Measurements from ENCODE around the gene MYL4. TPM values are rescaled to one million over a fixed set of nuclear protein-coding genes. Genes with fewer than 3 reads are reported as not detected.
A peak's percentile ranks its signal among the peaks of the same experiment; 100 is the strongest.

Gene MYL4
- total and polyA plus RNA-seq, 10 of the 15 experiments (the other 5 are each of a cell fraction or from before 2014, with no cell fraction given) = 0.23 to 1.6 (median 0.58) TPM; not detected in 3

GRCh38 chr17:47188876-47189731 is 20.0 kb upstream of the MYL4 start, which contains the start of gene CDC27 (continued):
- TF ChIP-seq SKIL (IDR thresholded peaks at IDR 0.05; ENCODE audit: low read depth, poor library complexity, severe bottlenecking) = no peak
- peak; percentile 69 for TF ChIP-seq MXI1 (IDR thresholded peaks at IDR 0.05; ENCODE audit: low read depth, low read length)
- peak; percentile 84 for TF ChIP-seq GATAD2B (conservative IDR thresholded peaks at IDR 0.05; ENCODE audit: low read depth)
- no peak for TF ChIP-seq HDAC2 (IDR thresholded peaks at IDR 0.05)
- peak; percentile 28; the same call in 1 of the 2 replicates for TF ChIP-seq PAX5 (IDR thresholded peaks at IDR 0.05; ENCODE audit: borderline replicate concordance, low read depth, low read length)
- TF ChIP-seq RELA (IDR thresholded peaks at IDR 0.05; ENCODE audit: borderline replicate concordance, partially characterized antibody) = peak; percentile 28
- TF ChIP-seq CREB1 (IDR thresholded peaks at IDR 0.05; ENCODE audit: low read depth) = peak; percentile 67
- peak; percentile 71; the same call in 1 of the 2 replicates for TF ChIP-seq ZNF207 (IDR thresholded peaks at IDR 0.05; ENCODE audit: borderline replicate concordance)
- TF ChIP-seq ZNF592 (IDR thresholded peaks at IDR 0.05) = no peak
- no peak for TF ChIP-seq CTCF (IDR thresholded peaks at IDR 0.05 in 2 of 3, conservative IDR thresholded peaks at IDR 0.05 in 1 of 3; ENCODE audit: control insufficient read depth in 2 of 3, extremely low read depth in 1 of 3, insufficient read depth in 1 of 3, low read depth in 3 of 3, low read length in 3 of 3)
- peak; percentile 19; the same call in 1 of the 2 replicates for TF ChIP-seq CHD2 (IDR thresholded peaks at IDR 0.05; ENCODE audit: borderline replicate concordance, low read depth, low read length)
- 0 out of 2 replicates have a peak, but pooled peaks have one; percentile 24 for TF ChIP-seq HCFC1 (IDR thresholded peaks at IDR 0.05; ENCODE audit: low read length)
- TF ChIP-seq RAD51 (IDR thresholded peaks at IDR 0.05) = no peak
- no peak for TF ChIP-seq CBX3 (IDR thresholded peaks at IDR 0.05; ENCODE audit: borderline replicate concordance, low read depth)
- no peak for TF ChIP-seq YBX1 (IDR thresholded peaks at IDR 0.05)
- TF ChIP-seq BHLHE40 (IDR thresholded peaks at IDR 0.05; ENCODE audit: borderline replicate concordance in 1 of 2, low read depth in 2 of 2, low read length in 1 of 2) = peak in 1 of 2 experiments; percentile 12; a peak in 1 of 4 replicates
- TF ChIP-seq CHD1 (IDR thresholded peaks at IDR 0.05; ENCODE audit: low read depth, low read length) = 0 out of 2 replicates have a peak, but pooled peaks have one; percentile 39
- no peak for TF ChIP-seq IRF5 (IDR thresholded peaks at IDR 0.05; ENCODE audit: borderline replicate concordance)
- TF ChIP-seq MAX (IDR thresholded peaks at IDR 0.05; ENCODE audit: low read depth, low read length) = 0 out of 2 replicates have a peak, but pooled peaks have one; percentile 46

All from GM12878 (cell line).